MM.1S (cell line): ENCODE results near the gene SUPT7L.
A peak's percentile ranks its signal among the peaks of the same experiment; 100 is the strongest.
"Not testable (repeated sequence)": the region's sequence is repeated elsewhere in the genome, so short reads cannot be mapped to it uniquely, and the experiment has no call there.

Source experiments
- DNase-seq: peaks from one replicate; pipeline ENCODE4 v3.0.0-alpha.2; 2015
- H2AFZ ChIP-seq: fragments of 300-600 bp; sonication (generic); 2 replicates; pipeline ENCODE4 v1.6.0; 2016; ENCODE audit warnings: antibody characterized with exemption, low read length
- H3F3A ChIP-seq: fragments of 300-600 bp; sonication (generic); 2 replicates; pipeline ENCODE4 v1.6.1; 2016; ENCODE audit warnings: mild to moderate bottlenecking, antibody characterized with exemption, low read length, moderate library complexity, mixed read lengths; ENCODE audit not compliant: insufficient read depth
- H3K27ac ChIP-seq: fragments of 300-600 bp; sonication (generic); 2 replicates; pipeline ENCODE4 v1.5.1; 2016; ENCODE audit warnings: mild to moderate bottlenecking, low read length
- H3K27me3 ChIP-seq: fragments of 300-600 bp; sonication (generic); replicated peaks from 2 replicates; pipeline ENCODE4 v1.6.0; 2016; ENCODE audit warnings: low read length; ENCODE audit not compliant: insufficient read depth
- H3K36me3 ChIP-seq: fragments of 300-600 bp; sonication (generic); replicated peaks from 2 replicates; pipeline ENCODE4 v1.6.1; 2016; ENCODE audit warnings: mild to moderate bottlenecking, low read length, mixed read lengths; ENCODE audit not compliant: insufficient read depth
- H3K4me1 ChIP-seq: fragments of 300-600 bp; sonication (generic); 2 replicates; pipeline ENCODE4 v1.6.1; 2016; ENCODE audit warnings: low read length, mixed read lengths
- H3K4me2 ChIP-seq: fragments of 300-600 bp; sonication (generic); 2 replicates; pipeline ENCODE4 v1.6.0; 2016; ENCODE audit warnings: low read depth, low read length
- H3K4me3 ChIP-seq: fragments of 300-600 bp; sonication (generic); 2 replicates; pipeline ENCODE4 v1.5.1; 2016; ENCODE audit warnings: low read length, mixed read lengths
- H3K79me2 ChIP-seq: fragments of 300-600 bp; sonication (generic); 2 replicates; pipeline ENCODE4 v1.6.1; 2016; ENCODE audit warnings: mixed run types, low read length, mixed read lengths
- H3K9ac ChIP-seq: fragments of 300-600 bp; sonication (generic); 2 replicates; pipeline ENCODE4 v1.6.1; 2016; ENCODE audit warnings: low read length, mixed read lengths
- H3K9me2 ChIP-seq: fragments of 300-600 bp; sonication (generic); replicated peaks from 2 replicates; pipeline ENCODE4 v1.6.1; 2016; ENCODE audit warnings: mild to moderate bottlenecking, low read length, mixed read lengths; ENCODE audit not compliant: insufficient read depth
- H3K9me3 ChIP-seq: fragments of 300-600 bp; sonication (generic); replicated peaks from 2 replicates; pipeline ENCODE4 v1.6.1; 2016; ENCODE audit warnings: mild to moderate bottlenecking, low read length, mixed read lengths; ENCODE audit not compliant: insufficient read depth
- H4K20me1 ChIP-seq: fragments of 300-600 bp; sonication (generic); 2 replicates; pipeline ENCODE4 v1.6.1; 2016; ENCODE audit warnings: mild to moderate bottlenecking, low read length, moderate library complexity, mixed read lengths; ENCODE audit not compliant: insufficient read depth
- CTCF ChIP-seq: fragments of 300-600 bp; sonication (generic); IDR thresholded peaks from 2 replicates; pipeline ENCODE4 v1.5.1; 2016; ENCODE audit warnings: antibody characterized with exemption, low read length, mixed read lengths
- EZH2 ChIP-seq: fragments of 300-600 bp; sonication (generic); optimal IDR thresholded peaks from 2 replicates; pipeline ENCODE3; 2017; ENCODE audit warnings: low read depth, mild to moderate bottlenecking, antibody characterized with exemption, low read length, mixed read lengths
- EZH2phosphoT487 ChIP-seq: fragments of 300-600 bp; sonication (generic); IDR thresholded peaks from 2 replicates; pipeline ENCODE4 v1.6.1; 2018; ENCODE audit warnings: antibody characterized with exemption, low read length

Gene SUPT7L

GRCh38 chr2:27685577-27685976 lies 22.2 kb upstream of the SUPT7L start:
- Histone ChIP-seq H3K4me3 (no peak overlapping the region), H3K27me3 (no peaks in the 10 kb centered on the region), H3K36me3 (peaks cover 2% of the 10 kb centered on the region; the same call in 1 of the 2 replicates), H4K20me1 (no peaks in the 10 kb centered on the region), H3K4me1 (no peaks in the 10 kb centered on the region), H3K27ac (no peak overlapping the region), H3K4me2 (no peak overlapping the region), H3K79me2 (no peaks in the 10 kb centered on the region), H3K9ac (no peak overlapping the region), H3K9me2 (no peaks in the 10 kb centered on the region), H3F3A (no peaks in the 10 kb centered on the region), H2AFZ (no peak overlapping the region), H3K9me3 (no peaks in the 10 kb centered on the region)
- DNase-seq = no peak
- TF ChIP-seq EZH2phosphoT487 = no peak
- TF ChIP-seq EZH2 = no peak
- TF ChIP-seq CTCF = no peak

- H3K27me3 ChIP-seq, H3K4me1 ChIP-seq, H3K9me3 ChIP-seq: not testable (repeated sequence)
Measured at GRCh38 chr2:27685006-27685405, 21.6 kb upstream of the SUPT7L start.

GRCh38 chr2:27683390-27684071 lies 20.1 kb upstream of the SUPT7L start:
- Histone ChIP-seq H4K20me1 (no peaks in the 10 kb centered on the region), H3F3A (no peaks in the 10 kb centered on the region), H3K4me1 (no peaks in the 10 kb centered on the region), H3K9me3 (no peaks in the 10 kb centered on the region), H3K4me2 (no peak overlapping the region), H3K27me3 (no peaks in the 10 kb centered on the region), H3K27ac (no peak overlapping the region), H3K36me3 (peaks cover 2% of the 10 kb centered on the region; the same call in 1 of the 2 replicates), H3K4me3 (no peak overlapping the region), H3K79me2 (no peaks in the 10 kb centered on the region), H3K9me2 (no peaks in the 10 kb centered on the region), H3K9ac (no peak overlapping the region), H2AFZ (no peak overlapping the region)
- TF ChIP-seq CTCF (peak; percentile 96), EZH2 (no peak), EZH2phosphoT487 (no peak)
- DNase-seq = peak; percentile 93

More at GRCh38 chr2:27685006-27685405, 21.6 kb upstream of the SUPT7L start:
- H3F3A ChIP-seq, H3K4me3 ChIP-seq, H3K79me2 ChIP-seq, H2AFZ ChIP-seq, H3K27ac ChIP-seq, DNase-seq, H3K36me3 ChIP-seq, H4K20me1 ChIP-seq, H3K9ac ChIP-seq, H3K9me2 ChIP-seq, H3K4me2 ChIP-seq: not testable (repeated sequence)

GRCh38 chr2:27682334-27682771 lies 18.9 kb upstream of the SUPT7L start:
- H3K36me3 ChIP-seq = not testable (repeated sequence)

More at GRCh38 chr2:27682334-27682771, 18.9 kb upstream of the SUPT7L start:
- H2AFZ ChIP-seq, H3K27me3 ChIP-seq, H3K4me1 ChIP-seq, H3F3A ChIP-seq, H3K9ac ChIP-seq, H4K20me1 ChIP-seq, H3K4me2 ChIP-seq, H3K27ac ChIP-seq, DNase-seq, H3K79me2 ChIP-seq, H3K4me3 ChIP-seq, H3K9me3 ChIP-seq, H3K9me2 ChIP-seq: not testable (repeated sequence)
